IMR-90 (cell line): ENCODE results near the gene HDAC9. TPM values are rescaled to one million over a fixed set of nuclear protein-coding genes. Genes with fewer than 3 reads are reported as not detected.

Experiments
- ATAC-seq: fragments of 200-7000 bp; cut with Tn5 transposase; 2 replicates; pipeline ENCODE4 v1.9.1; 2020; ENCODE audit warnings: low read depth, mild to moderate bottlenecking, moderate library complexity
- BruUV-seq: library from RNA; stranded (reverse); fragments of 400-500 nt; replicated peaks from 2 replicates; lab custom pipeline; 2021; lab: Mats Ljungman, UMichigan
- CTCF ChIA-PET: fragments of 300-600 bp; formaldehyde crosslinking; extraction: SDS; loops from one replicate; lab custom pipeline; 2021; ENCODE audit warnings: antibody characterized with exemption; lab: Yijun Ruan, JAX
- POLR2A ChIA-PET: fragments of 300-600 bp; sonication (Branson Sonifier 250); formaldehyde crosslinking; loops from one replicate; lab custom pipeline; 2022; ENCODE audit warnings: antibody characterized with exemption; ENCODE audit not compliant: unreplicated experiment; lab: Charles Lee
- DNase-seq: peaks from one replicate; pipeline ENCODE4 v3.0.0; 2013
- H2AFZ ChIP-seq: replicated peaks from 2 replicates; pipeline ENCODE3; 2013; ENCODE audit warnings: low read length, mild to moderate bottlenecking; ENCODE audit not compliant: poor library complexity
- H2AK5ac ChIP-seq: 2 replicates; pipeline ENCODE4 v1.6.1; 2013; ENCODE audit warnings: low read depth, low read length, inconsistent platforms
- H2AK9ac ChIP-seq: replicated peaks from 2 replicates; pipeline ENCODE3; 2013; ENCODE audit warnings: mild to moderate bottlenecking, low read depth, low read length, moderate library complexity; ENCODE audit not compliant: poor library complexity
- H2BK120ac ChIP-seq: 2 replicates; pipeline ENCODE4 v1.6.1; 2013; ENCODE audit warnings: low read depth, low read length, inconsistent platforms
- H2BK15ac ChIP-seq: 3 replicates; pipeline ENCODE4 v1.6.1; 2013; ENCODE audit warnings: low read depth, low read length, inconsistent platforms
- H2BK20ac ChIP-seq: 2 replicates; pipeline ENCODE4 v1.6.1; 2013; ENCODE audit warnings: low read depth, mild to moderate bottlenecking, inconsistent platforms, low read length, moderate library complexity
- H2BK5ac ChIP-seq: 2 replicates; pipeline ENCODE4 v1.6.1; 2013; ENCODE audit warnings: mild to moderate bottlenecking, low read depth, low read length, inconsistent platforms; ENCODE audit not compliant: poor library complexity, severe bottlenecking
- H3K14ac ChIP-seq: replicated peaks from 2 replicates; pipeline ENCODE4 v1.6.1; 2013; ENCODE audit warnings: low read depth, low read length, inconsistent platforms
- H3K18ac ChIP-seq: 2 replicates; pipeline ENCODE4 v1.6.1; 2013; ENCODE audit warnings: low read depth, low read length, control low read depth
- H3K23ac ChIP-seq: 2 replicates; pipeline ENCODE4 v1.6.1; 2013; ENCODE audit warnings: low read depth, low read length, inconsistent platforms
- H3K27ac ChIP-seq: 2 replicates; pipeline ENCODE4 v1.5.1; 2013; ENCODE audit warnings: mild to moderate bottlenecking, control low read depth, low read length; ENCODE audit not compliant: insufficient read depth
- H3K27me3 ChIP-seq: 2 replicates; pipeline ENCODE4 v1.6.1; 2013; ENCODE audit warnings: low read length; ENCODE audit not compliant: control insufficient read depth, insufficient read depth
- H3K36me3 ChIP-seq: 2 replicates; pipeline ENCODE4 v1.6.1; 2013; ENCODE audit warnings: low read length, mixed read lengths; ENCODE audit not compliant: control insufficient read depth, insufficient read depth
- H3K4ac ChIP-seq: 2 replicates; pipeline ENCODE4 v1.6.1; 2013; ENCODE audit warnings: low read depth, low read length, inconsistent platforms
- H3K4me1 ChIP-seq: 2 replicates; pipeline ENCODE4 v1.6.1; 2013; ENCODE audit warnings: low read length, mixed read lengths; ENCODE audit not compliant: control insufficient read depth, insufficient read depth
- H3K4me2 ChIP-seq: 2 replicates; pipeline ENCODE4 v1.6.1; 2013; ENCODE audit warnings: low read depth, mild to moderate bottlenecking, control low read depth, low read length, moderate library complexity
- H3K4me3 ChIP-seq: 2 replicates; pipeline ENCODE4 v1.5.1; 2013; ENCODE audit warnings: low read depth, mild to moderate bottlenecking, control low read depth, low read length, moderate library complexity; ENCODE audit not compliant: insufficient read depth
- H3K56ac ChIP-seq: 2 replicates; pipeline ENCODE4 v1.6.1; 2013; ENCODE audit warnings: low read length, inconsistent platforms; ENCODE audit not compliant: insufficient read depth; ENCODE audit errors: extremely low read depth
- H3K79me1 ChIP-seq, 2 experiments: 2 replicates each; pipeline ENCODE4 v1.6.1; 2013; ENCODE audit warnings: low read length in 2 of 2, inconsistent platforms in 1 of 2, low read depth in 1 of 2
- H3K9ac ChIP-seq: 2 replicates; pipeline ENCODE4 v1.6.1; 2013; ENCODE audit warnings: low read depth, low read length, control low read depth
- H3K9me1 ChIP-seq: 2 replicates; pipeline ENCODE4 v1.6.1; 2013; ENCODE audit warnings: low read length, inconsistent platforms; ENCODE audit not compliant: insufficient read depth
- H3K9me3 ChIP-seq: 2 replicates; pipeline ENCODE4 v1.6.1; 2013; ENCODE audit warnings: low read length; ENCODE audit not compliant: control insufficient read depth, insufficient read depth
- H4K20me1 ChIP-seq: 2 replicates; pipeline ENCODE4 v1.6.1; 2013; ENCODE audit warnings: low read length, inconsistent platforms; ENCODE audit not compliant: insufficient read depth
- H4K5ac ChIP-seq: 2 replicates; pipeline ENCODE4 v1.6.1; 2013; ENCODE audit warnings: mild to moderate bottlenecking, low read depth, low read length, control low read depth
- H4K8ac ChIP-seq, 2 experiments: 2 replicates each; pipeline ENCODE4 v1.6.1; 2013; ENCODE audit warnings: low read depth in 2 of 2, low read length in 2 of 2, control low read depth in 1 of 2, inconsistent platforms in 1 of 2
- H4K91ac ChIP-seq: 2 replicates; pipeline ENCODE4 v1.6.1; 2013; ENCODE audit warnings: low read depth, low read length, inconsistent platforms; ENCODE audit not compliant: insufficient read depth
- CEBPB ChIP-seq: IDR thresholded peaks from 2 replicates; pipeline ENCODE4 v1.6.1; 2012; ENCODE audit warnings: low read depth, low read length, improper control_type of control experiment
- POLR2A ChIP-seq: IDR thresholded peaks from 2 replicates; pipeline ENCODE4 v1.6.1; 2012; ENCODE audit warnings: mild to moderate bottlenecking, low read depth, low read length
- whole genome bisulfite sequencing, 2 experiments: methylation state at CpG; one replicate each; pipeline versions ENCODE4 v1.1.5 to v1.1.7; 2013; ENCODE audit warnings: missing lambda C conversion rate in 2 of 2; ENCODE audit not compliant: insufficient read length in 1 of 2; ENCODE audit errors: extremely low coverage in 2 of 2; 5-methylcytosine and 5-hydroxymethylcytosine counted together
- dilution Hi-C: fragments of 300-500 bp; cut with HindIII; formaldehyde crosslinking; loops from one replicate; pipeline ENCODE4 v1.14.3; 2018; ENCODE audit warnings: low sequenced_read_pairs; ENCODE audit not compliant: unreplicated experiment
- in situ Hi-C: fragments of 300-500 bp; cut with MboI; formaldehyde crosslinking; loops from 3 replicates; pipeline ENCODE4 v1.14.3; 2019; ENCODE audit warnings: low sequenced_read_pairs, inconsistent platforms, mixed read lengths
- intact Hi-C: fragments of 100-400 bp; cut with micrococcal nuclease; formaldehyde crosslinking; loops from 2 replicates; pipeline ENCODE4 v1.10.0; 2022
- polyA plus RNA-seq, 3 experiments: library from polyadenylated mRNA; depleted of rRNA; stranded (reverse); fragments of >200 nt; gene quantifications; 2 replicates each; pipeline ENCODE4 v1.2.3, GENCODE V29; 2012; ENCODE audit warnings: low replicate concordance in 1 of 3
- total RNA-seq: library from RNA; depleted of rRNA; stranded (reverse); fragments of >200 nt; gene quantifications from 2 replicates; pipeline ENCODE4 v1.2.3, GENCODE V29; 2012

HDAC9 gene
- total and polyA plus RNA-seq, 2 of the 4 experiments (the other 2 are of a cell fraction), result 4.3 to 24.7 TPM

DNA sequence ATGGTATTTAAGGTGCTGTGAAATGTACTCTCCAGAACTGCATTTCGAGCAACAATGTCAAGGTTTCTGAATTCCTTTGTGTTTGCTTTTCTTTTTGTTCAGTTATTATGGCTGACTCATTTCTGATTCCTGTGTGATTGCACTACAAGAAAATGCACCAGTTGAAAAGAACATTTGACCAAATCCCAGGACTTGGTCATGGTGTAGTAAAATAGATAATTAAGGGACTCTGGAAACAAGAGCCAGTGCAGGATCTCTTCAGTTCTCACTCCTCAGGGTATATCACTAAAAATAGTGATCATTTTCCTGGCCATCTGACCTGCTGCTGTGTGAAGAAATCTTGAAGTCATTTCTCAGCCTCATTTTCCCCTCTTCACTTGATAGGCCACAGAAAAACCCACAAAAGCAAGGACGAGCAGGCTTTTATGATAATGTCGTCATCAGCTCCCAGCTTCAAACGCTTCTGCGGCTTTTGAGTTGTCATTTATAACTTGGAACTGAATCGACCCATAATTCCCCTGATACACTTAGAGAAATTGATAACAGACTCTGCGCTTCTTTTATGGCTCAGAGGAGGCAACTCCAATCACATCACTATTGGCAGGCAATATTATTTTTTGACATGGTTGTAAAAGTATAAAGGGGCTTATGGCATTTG, 274.7 kb downstream of the HDAC9 start:
- peak; percentile 81 for DNase-seq
- Histone ChIP-seq H3K9ac (no peak overlapping the region), H3K9me3 (no peaks in the 10 kb centered on the region), H2AK5ac (peak overlapping the region; percentile 6; the same call in 1 of the 2 replicates), H4K91ac (peak overlapping the region; percentile 13; the same call in 1 of the 2 replicates), H4K8ac (peak overlapping the region; percentile 25 to 54; a peak in 2 of 4 replicates), H3K27me3 (no peaks in the 10 kb centered on the region), H3K23ac (0 out of 2 replicates have a peak overlapping the region, but pooled peaks have one; percentile 77), H3K4ac (peak overlapping the region; percentile 48; the same call in 1 of the 2 replicates), H4K5ac (peak overlapping the region; percentile 35; the same call in 1 of the 2 replicates), H2AK9ac (no peak overlapping the region), H3K4me1 (peaks cover 7% of the 10 kb centered on the region; the same call in 1 of the 2 replicates), H3K4me2 (peak overlapping the region; percentile 49; the same call in 1 of the 2 replicates), H3K79me1 (no peaks in the 10 kb centered on the region), H4K20me1 (no peaks in the 10 kb centered on the region), H3K27ac (no peak overlapping the region), H2BK20ac (peak overlapping the region; percentile 81), H3K36me3 (no peaks in the 10 kb centered on the region), H3K4me3 (no peak overlapping the region), H2AFZ (peak overlapping the region; percentile 6), H3K14ac (peak overlapping the region; percentile 87), H3K9me1 (peaks cover 6% of the 10 kb centered on the region), H2BK120ac (peak overlapping the region; percentile 64), H3K18ac (peak overlapping the region; percentile 53; the same call in 1 of the 2 replicates), H2BK5ac (peak overlapping the region; percentile 30), H3K56ac (no peak overlapping the region), H2BK15ac (peak overlapping the region; percentile 47; the same call in 1 of the 3 replicates)
- BruUV-seq, result no TSS peak
- intact Hi-C loops (no loop called here), in situ Hi-C loops (no loop called here), dilution Hi-C loops (no loop called here)
- WGBS, 2 experiments, result no CpG with 5 or more reads among the region's 7 CpGs
- ATAC-seq, result peak; percentile 82
- TF ChIP-seq POLR2A (no peak), CEBPB (peak; percentile 2; the same call in 1 of the 2 replicates)
- ChIA-PET POLR2A (no interaction called here), CTCF (interaction anchor here (0.6 kb wide), 1 partner anchor 45 kb away, joined by 3 read pairs; no protein-coding TSS in a partner anchor)
